HL-60 (cell line): ENCODE measurements around the gene ZNF621.

Experiments used
- DNase-seq, 2 experiments: peaks; one replicate each; pipeline ENCODE4 v3.0.0-alpha.2; 2010 to 2020; ENCODE audit warnings: low read depth in 1 of 2, low spot score in 1 of 2
- H3K27ac ChIP-seq: fragments of 250-450 bp; sonication (Bioruptor Pico); replicated peaks from 2 replicates; pipeline ENCODE4 v1.5.1; 2020; ENCODE audit warnings: mild to moderate bottlenecking, moderate library complexity
- H3K27me3 ChIP-seq: fragments of 250-450 bp; sonication (Bioruptor Pico); 2 replicates; pipeline ENCODE4 v1.5.1; 2021; ENCODE audit warnings: mild to moderate bottlenecking, moderate library complexity; ENCODE audit not compliant: insufficient read depth, poor library complexity, severe bottlenecking
- H3K4me3 ChIP-seq: replicated peaks from 2 replicates; pipeline ENCODE4 v1.5.1; 2011; ENCODE audit warnings: mild to moderate bottlenecking, control low read depth, low read length; ENCODE audit not compliant: insufficient read depth
- CTCF ChIP-seq: IDR thresholded peaks from one replicate; pipeline ENCODE4 v1.5.1; 2011; ENCODE audit warnings: low read length, control low read depth, inconsistent platforms; ENCODE audit not compliant: insufficient read depth
- GABPA ChIP-seq: IDR thresholded peaks from 2 replicates; pipeline ENCODE4 v1.6.1; 2012; ENCODE audit warnings: low read depth
- POLR2AphosphoS5 ChIP-seq: IDR thresholded peaks from 2 replicates; pipeline ENCODE4 v1.6.1; 2012; ENCODE audit warnings: low read depth
- REST ChIP-seq: IDR thresholded peaks from 2 replicates; pipeline ENCODE4 v1.6.1; 2012; ENCODE audit warnings: low read depth; ENCODE audit not compliant: insufficient replicate concordance
- SPI1 ChIP-seq: IDR thresholded peaks from 2 replicates; pipeline ENCODE4 v1.6.1; 2012; ENCODE audit warnings: low read depth, mild to moderate bottlenecking, borderline replicate concordance

Gene ZNF621

GRCh38 chr3:40588406-40588805 lies 63.6 kb downstream of the ZNF621 start:
- no peaks in the 10 kb centered on the region for H3K27me3 ChIP-seq
- H3K27ac ChIP-seq, result no peak overlapping the region
- no peak for DNase-seq
- TF ChIP-seq GABPA (no peak), CTCF (no peak), SPI1 (no peak), POLR2AphosphoS5 (no peak), REST (no peak)
- no peak overlapping the region for H3K4me3 ChIP-seq
